K562 treated with DMSO at 1 percent for 4 hours (cell line): ENCODE measurements around the gene EDEM3. TPM values are rescaled to one million over a fixed set of nuclear protein-coding genes. Genes with fewer than 3 reads are reported as not detected.

Source experiments
- total RNA-seq: library from RNA; unstranded; fragments of 300-600 nt; gene quantifications from 2 replicates; pipeline ENCODE4 v1.2.3, GENCODE V29; 2022; ENCODE audit not compliant: insufficient read depth

EDEM3 gene
- total RNA-seq, result 14.0 and 19.1 TPM in 2 replicates

GRCh38 chr1:184754476-184755225, at the start of gene EDEM3:
EDEM3 (minus strand) TSS chr1:184754858; CDS start chr1:184754646, 212 bp downstream.

Other genes with a start within 250 kb of the EDEM3 start
- gene NIBAN1, start 219.7 kb upstream of the EDEM3 start, total RNA-seq, result 30.9 and 40.9 TPM in 2 replicates